Thoracic aorta (tissue), 2 donors: ENCODE measurements around the gene ZNF330. TPM values are rescaled to one million over a fixed set of nuclear protein-coding genes. Genes with fewer than 3 reads are reported as not detected.

Experiments used
- ATAC-seq: fragments of 150-250 bp; one replicate; pipeline ENCODE4 v1.8.0; 2017; ENCODE audit warnings: low read depth; ENCODE audit not compliant: insufficient number of reproducible peaks, low FRiP score
- DNase-seq: peaks from one replicate; pipeline ENCODE4 v3.0.0-alpha.2; 2020; ENCODE audit warnings: low spot score
- H3K27ac ChIP-seq, 2 donors: fragments of 200-600 bp; sonication (generic); 1 replicate in 1 of 2; 2 replicates in 1 of 2; pipeline ENCODE4 v1.5.1; 2016; ENCODE audit warnings: mild to moderate bottlenecking in 2 of 2, moderate library complexity in 2 of 2
- H3K27me3 ChIP-seq: fragments of 200-600 bp; sonication (generic); replicated peaks from 2 replicates; pipeline ENCODE4 v1.6.0; 2016; ENCODE audit warnings: mild to moderate bottlenecking; ENCODE audit not compliant: insufficient read depth
- H3K36me3 ChIP-seq: fragments of 200-600 bp; sonication (generic); one replicate; pipeline ENCODE4 v1.5.1; 2016
- H3K4me1 ChIP-seq, 2 donors: fragments of 200-600 bp; sonication (generic); 1 replicate in 1 of 2; 2 replicates in 1 of 2; pipeline versions ENCODE4 v1.5.1 to v1.6.0; 2016; ENCODE audit warnings: low read depth in 2 of 2, mild to moderate bottlenecking in 1 of 2; ENCODE audit not compliant: control insufficient read depth in 1 of 2
- H3K4me3 ChIP-seq: fragments of 200-600 bp; sonication (generic); 2 replicates; pipeline ENCODE4 v1.5.1; 2016; ENCODE audit warnings: mild to moderate bottlenecking
- H3K9me3 ChIP-seq: fragments of 200-600 bp; sonication (generic); 2 replicates; pipeline ENCODE4 v1.5.1; 2016
- total RNA-seq, 2 donors: library from RNA; depleted of rRNA; stranded (reverse); fragments of >200 nt; gene quantifications; one replicate each; pipeline versions ENCODE4 v1.1.0 to v1.2.3, GENCODE V29; 2016
- TF ChIP-seq, protein P1 (sequence below): fragments of 200-600 bp; sonication (generic); IDR thresholded peaks from one replicate; pipeline ENCODE4 v1.5.1; 2019; ENCODE audit warnings: antibody characterized with exemption

Gene ZNF330
- 10 to 100 TPM; 32.2 to 37.5 TPM for total RNA-seq

DNA sequence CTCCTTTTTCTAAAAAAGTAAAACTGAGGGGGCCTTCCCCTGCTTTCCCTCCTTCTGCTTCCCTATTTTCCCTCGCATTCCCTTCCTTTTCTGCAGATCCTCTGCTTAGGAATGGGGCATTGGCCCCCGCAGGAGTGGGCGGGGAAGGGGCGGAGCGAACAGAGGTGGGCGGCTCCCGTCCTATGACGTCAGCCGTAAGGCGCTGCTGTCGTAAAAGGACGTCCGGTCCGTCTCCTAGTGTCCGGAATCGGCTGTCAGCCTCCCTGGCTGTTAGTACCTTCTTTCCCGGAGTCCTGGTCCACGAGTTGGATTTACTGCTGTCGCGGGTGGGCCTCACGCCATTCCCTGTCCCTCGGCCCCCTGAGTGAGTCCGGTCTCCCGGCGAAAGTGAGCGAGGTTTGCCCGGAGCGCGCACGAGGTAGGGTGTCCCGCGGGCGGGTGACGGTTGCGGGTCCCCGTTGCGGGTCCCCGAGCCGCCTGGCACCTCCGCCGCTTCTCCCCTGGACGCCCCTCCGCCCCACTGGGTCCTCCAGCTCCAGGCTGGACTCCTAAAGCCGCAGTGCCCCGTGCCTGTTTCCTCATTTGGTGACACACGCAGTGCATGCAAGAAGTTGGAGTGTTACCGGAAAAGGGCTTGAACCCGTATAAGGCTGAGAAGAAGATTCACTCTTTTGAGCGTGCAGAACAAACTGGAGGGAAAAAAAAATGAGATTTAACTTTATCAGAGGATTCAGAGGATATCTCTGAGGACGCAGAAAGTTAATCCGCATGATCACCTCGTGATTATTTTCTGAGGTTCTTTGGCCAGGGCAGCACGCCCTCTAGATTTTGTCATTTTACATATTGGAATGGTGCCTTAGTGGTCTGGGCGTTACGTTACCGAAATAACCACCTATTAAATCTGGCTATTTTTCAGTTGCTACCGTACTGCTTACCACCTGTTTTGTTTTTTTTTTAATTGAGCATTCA is at the start of gene ZNF330:
TSS of gene ZNF330 (plus strand) at position 205 of the 969 bp plus-strand sequence. CDS start 1,477 bp downstream, outside the sequence.
- Histone ChIP-seq H3K4me3 (peak within 1 kb of the TSS; percentile 90), H3K27ac (peak within 1 kb of the TSS; percentile 96), H3K9me3 (no peaks in the 10 kb centered on the region), H3K27me3 (no peaks in the 10 kb centered on the region), H3K4me1 (peaks cover 14 to 22% of the 10 kb centered on the region in 2 donors), H3K36me3 (peaks cover 3% of the 10 kb centered on the region)
- TF ChIP-seq, protein P1, sequence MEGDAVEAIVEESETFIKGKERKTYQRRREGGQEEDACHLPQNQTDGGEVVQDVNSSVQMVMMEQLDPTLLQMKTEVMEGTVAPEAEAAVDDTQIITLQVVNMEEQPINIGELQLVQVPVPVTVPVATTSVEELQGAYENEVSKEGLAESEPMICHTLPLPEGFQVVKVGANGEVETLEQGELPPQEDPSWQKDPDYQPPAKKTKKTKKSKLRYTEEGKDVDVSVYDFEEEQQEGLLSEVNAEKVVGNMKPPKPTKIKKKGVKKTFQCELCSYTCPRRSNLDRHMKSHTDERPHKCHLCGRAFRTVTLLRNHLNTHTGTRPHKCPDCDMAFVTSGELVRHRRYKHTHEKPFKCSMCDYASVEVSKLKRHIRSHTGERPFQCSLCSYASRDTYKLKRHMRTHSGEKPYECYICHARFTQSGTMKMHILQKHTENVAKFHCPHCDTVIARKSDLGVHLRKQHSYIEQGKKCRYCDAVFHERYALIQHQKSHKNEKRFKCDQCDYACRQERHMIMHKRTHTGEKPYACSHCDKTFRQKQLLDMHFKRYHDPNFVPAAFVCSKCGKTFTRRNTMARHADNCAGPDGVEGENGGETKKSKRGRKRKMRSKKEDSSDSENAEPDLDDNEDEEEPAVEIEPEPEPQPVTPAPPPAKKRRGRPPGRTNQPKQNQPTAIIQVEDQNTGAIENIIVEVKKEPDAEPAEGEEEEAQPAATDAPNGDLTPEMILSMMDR = no peak
- peak; percentile 95 for ATAC-seq
- DNase-seq = peak; percentile 52

DNA sequence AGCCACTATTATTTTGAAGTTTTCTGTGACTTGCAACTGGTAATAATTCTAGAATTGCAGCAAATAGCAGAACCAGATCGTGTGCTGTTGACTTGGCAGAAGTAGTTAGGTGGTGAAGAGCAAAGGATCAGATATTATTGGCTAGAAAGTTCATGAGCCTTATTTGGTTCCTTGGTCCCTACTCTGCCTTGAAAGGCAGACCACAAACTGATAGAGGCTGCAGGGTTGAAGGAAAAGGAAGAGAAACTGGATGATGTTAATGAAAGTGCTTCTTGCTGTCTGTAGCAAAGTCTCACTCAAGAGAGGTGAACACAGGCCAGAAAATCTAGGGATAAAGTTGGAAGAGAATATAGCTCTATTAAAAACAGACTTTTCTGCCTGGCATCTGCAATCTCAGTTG is 46.2 kb upstream of the ZNF330 start:
- no peaks in the 10 kb centered on the region for H3K9me3 ChIP-seq
- no peaks in the 10 kb centered on the region for H3K36me3 ChIP-seq
- DNase-seq (no peak), ATAC-seq (no peak)
- H3K27me3 ChIP-seq = no peaks in the 10 kb centered on the region
- H3K27ac ChIP-seq = no peak overlapping the region
- TF ChIP-seq, protein P1 = no peak
- H3K4me3 ChIP-seq = no peak overlapping the region
- H3K4me1 ChIP-seq = no peaks in the 10 kb centered on the region

DNA sequence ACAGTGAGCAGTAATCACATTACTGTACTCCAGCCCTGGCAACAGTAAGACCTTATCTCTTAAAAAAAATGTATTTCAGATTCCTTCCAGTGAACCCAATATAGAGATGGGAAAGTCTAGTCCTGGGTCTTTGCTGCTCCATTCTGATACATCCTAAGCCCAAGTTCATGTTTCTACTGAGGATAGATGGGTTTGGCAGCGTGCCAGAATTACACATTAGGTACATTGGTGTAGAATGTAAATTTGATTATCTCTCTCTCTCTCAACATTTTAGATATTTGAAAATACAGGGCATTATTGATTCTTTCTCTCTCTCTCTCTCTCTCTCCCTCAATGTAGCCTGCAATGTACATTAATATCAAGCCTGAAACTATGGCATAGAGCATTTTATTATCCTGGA is 43.5 kb upstream of the ZNF330 start:
- Histone ChIP-seq H3K36me3 (no peaks in the 10 kb centered on the region), H3K9me3 (no peaks in the 10 kb centered on the region), H3K27ac (no peak overlapping the region), H3K4me3 (no peak overlapping the region), H3K27me3 (no peaks in the 10 kb centered on the region), H3K4me1 (no peaks in the 10 kb centered on the region)
- TF ChIP-seq, protein P1 = no peak
- no peak for DNase-seq
- no peak for ATAC-seq

DNA sequence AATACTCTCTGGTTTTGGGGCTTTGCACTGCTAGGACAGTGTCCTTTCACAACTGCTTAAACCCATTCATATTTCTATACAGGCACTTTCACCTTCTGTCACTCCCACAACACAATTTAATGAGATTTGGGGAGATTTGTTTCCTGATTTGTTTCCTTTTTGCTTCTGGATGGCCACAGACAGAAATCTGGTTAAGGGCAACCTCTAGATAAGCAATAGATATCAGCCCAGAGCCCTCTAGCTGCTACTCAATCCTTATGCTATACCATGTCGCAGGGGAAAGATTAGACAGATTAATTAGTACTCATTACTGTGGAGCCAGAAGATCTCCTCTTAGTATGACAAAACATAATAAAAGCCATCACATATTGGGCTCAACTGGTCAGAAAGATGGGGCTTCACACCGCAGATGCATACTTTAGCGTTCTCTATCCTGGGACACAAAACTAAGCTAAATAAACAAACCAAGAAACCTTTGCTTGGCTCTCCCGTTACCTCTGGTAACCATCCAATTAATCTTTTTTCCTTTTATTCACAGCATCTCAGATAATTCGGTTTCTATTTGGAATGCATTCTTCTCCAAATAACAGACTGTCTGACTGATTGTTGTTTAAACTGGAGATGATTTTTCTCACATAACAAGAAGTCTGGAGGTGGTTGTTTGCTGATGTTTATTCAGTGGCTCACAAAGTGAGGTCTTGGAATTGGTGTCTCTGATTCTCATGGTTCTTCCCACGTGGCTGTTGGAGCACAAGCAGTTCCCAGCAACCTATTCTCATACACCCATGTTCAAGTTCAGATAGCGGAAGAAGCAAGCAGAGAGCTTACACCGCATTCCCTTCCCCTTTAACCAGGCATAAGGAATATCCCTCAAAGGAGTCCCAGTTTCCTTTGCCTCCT is 41.0 kb upstream of the ZNF330 start:
- H3K4me1 ChIP-seq = no peaks in the 10 kb centered on the region
- ATAC-seq (no peak), DNase-seq (no peak)
- no peak overlapping the region for H3K4me3 ChIP-seq
- no peaks in the 10 kb centered on the region for H3K36me3 ChIP-seq
- H3K9me3 ChIP-seq = no peaks in the 10 kb centered on the region
- H3K27me3 ChIP-seq = no peaks in the 10 kb centered on the region
- no peak overlapping the region for H3K27ac ChIP-seq
- TF ChIP-seq, protein P1 = no peak
